Fibroblast of lung (primary cell): ENCODE measurements around the gene COL4A2. TPM values are rescaled to one million over a fixed set of nuclear protein-coding genes. Genes with fewer than 3 reads are reported as not detected.

ENCODE experiments used
- DNase-seq, 2 donors: peaks; one replicate each; pipeline versions ENCODE4 v3.0.0 to v3.0.0-alpha.2; 2010; ENCODE audit warnings: low read depth in 2 of 2
- H2AFZ ChIP-seq: 2 replicates; pipeline ENCODE4 v1.5.1; 2012; ENCODE audit warnings: low read length, control low read depth, inconsistent platforms
- H3K27ac ChIP-seq: 2 replicates; pipeline ENCODE4 v1.5.1; 2011; ENCODE audit warnings: low read length, control low read depth; ENCODE audit not compliant: insufficient read depth
- H3K27me3 ChIP-seq: 2 replicates; pipeline ENCODE4 v1.5.1; 2011; ENCODE audit warnings: mild to moderate bottlenecking, low read length; ENCODE audit not compliant: control insufficient read depth, insufficient read depth
- H3K36me3 ChIP-seq: 2 replicates; pipeline ENCODE4 v1.5.1; 2011; ENCODE audit warnings: low read length; ENCODE audit not compliant: control insufficient read depth, insufficient read depth
- H3K4me1 ChIP-seq: 2 replicates; pipeline ENCODE4 v1.5.1; 2011; ENCODE audit warnings: low read length; ENCODE audit not compliant: control insufficient read depth, insufficient read depth; ENCODE audit errors: extremely low read depth
- H3K4me2 ChIP-seq: 2 replicates; pipeline ENCODE4 v1.5.1; 2011; ENCODE audit warnings: low read length, control low read depth; ENCODE audit not compliant: insufficient read depth; ENCODE audit errors: extremely low read depth
- H3K4me3 ChIP-seq, 4 experiments: fragments of 200-600 bp in 1 of 4; sonication (generic) in 1 of 4; replicated peaks in 1 of 4; 2 replicates each; pipeline ENCODE4 v1.5.1; 2011 to 2016; ENCODE audit warnings: low read length in 4 of 4, low read depth in 3 of 4, mild to moderate bottlenecking in 3 of 4, control low read depth in 2 of 4, inconsistent platforms in 1 of 4, mixed read lengths in 1 of 4; ENCODE audit not compliant: insufficient read depth in 1 of 4; ENCODE audit errors: control extremely low read depth in 1 of 4
- H3K79me2 ChIP-seq: 2 replicates; pipeline ENCODE4 v1.5.1; 2012; ENCODE audit warnings: mild to moderate bottlenecking, low read length, inconsistent platforms; ENCODE audit not compliant: control insufficient read depth, insufficient read depth
- H3K9ac ChIP-seq: 2 replicates; pipeline ENCODE4 v1.5.1; 2011; ENCODE audit warnings: mild to moderate bottlenecking, low read length, control low read depth; ENCODE audit not compliant: insufficient read depth
- H3K9me3 ChIP-seq: 2 replicates; pipeline ENCODE4 v1.5.1; 2012; ENCODE audit warnings: low read depth, low read length; ENCODE audit not compliant: control insufficient read depth, insufficient read depth
- H4K20me1 ChIP-seq: 2 replicates; pipeline ENCODE4 v1.5.1; 2011; ENCODE audit warnings: low read length; ENCODE audit not compliant: control insufficient read depth, insufficient read depth; ENCODE audit errors: extremely low read depth
- EZH2 ChIP-seq: IDR thresholded peaks from 2 replicates; pipeline ENCODE4 v1.5.1; 2012; ENCODE audit warnings: low read length, control low read depth, mild to moderate bottlenecking; ENCODE audit errors: missing control alignments
- polyA plus RNA-seq, 2 donors: library from polyadenylated mRNA; depleted of rRNA in 1 of 2; stranded (reverse) in 1 of 2; unstranded in 1 of 2; fragments of >200 nt; gene quantifications; 2 replicates each; pipeline ENCODE4 v1.2.1, GENCODE V29; 2011 to 2012; ENCODE audit warnings: missing spikeins in 1 of 2
- total RNA-seq: library from RNA; depleted of rRNA; stranded (reverse); fragments of >200 nt; gene quantifications from 2 replicates; pipeline ENCODE4 v1.2.1, GENCODE V29; 2014
- TF ChIP-seq, protein P1 (sequence below), 2 donors: IDR thresholded peaks in 1 of 2; conservative IDR thresholded peaks in 1 of 2; 1 replicate in 1 of 2; 2 replicates in 1 of 2; pipeline ENCODE4 v1.5.1; 2011 to 2012; ENCODE audit warnings: low read length in 2 of 2, control low read depth in 1 of 2, inconsistent platforms in 1 of 2, low read depth in 1 of 2, mild to moderate bottlenecking in 1 of 2

COL4A2 gene
- total and polyA plus RNA-seq, 2 donors (not counting 1 experiment from before 2014, with no cell fraction given), result 93.1 to 463 TPM

DNA sequence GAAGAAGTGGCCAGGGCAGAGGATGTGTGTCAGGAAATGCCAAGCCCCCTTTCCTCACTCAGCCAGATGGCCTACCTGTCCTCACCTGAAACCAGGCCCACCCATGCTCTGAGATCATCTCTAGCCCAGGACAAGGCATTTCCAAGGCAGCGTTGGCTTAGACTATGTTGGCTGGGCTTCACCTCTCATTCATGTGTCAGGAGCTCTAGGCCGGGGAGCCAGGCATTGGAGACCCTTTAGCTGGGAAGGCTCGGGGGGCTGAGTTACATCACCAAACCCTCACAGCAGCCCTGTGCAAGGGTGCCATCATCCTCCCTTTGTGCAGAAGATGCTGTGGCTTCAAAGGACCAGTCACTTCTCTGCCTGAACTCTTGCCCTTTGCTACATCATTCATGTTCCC is 40.0 kb downstream of the COL4A2 start:
- no peak overlapping the region for H3K4me3 ChIP-seq
- H3K27ac ChIP-seq, result no peak overlapping the region

GRCh38 chr13:110347535-110348308 is 40.6 kb downstream of the COL4A2 start:
- TF ChIP-seq EZH2, result no peak
- TF ChIP-seq, protein P1, sequence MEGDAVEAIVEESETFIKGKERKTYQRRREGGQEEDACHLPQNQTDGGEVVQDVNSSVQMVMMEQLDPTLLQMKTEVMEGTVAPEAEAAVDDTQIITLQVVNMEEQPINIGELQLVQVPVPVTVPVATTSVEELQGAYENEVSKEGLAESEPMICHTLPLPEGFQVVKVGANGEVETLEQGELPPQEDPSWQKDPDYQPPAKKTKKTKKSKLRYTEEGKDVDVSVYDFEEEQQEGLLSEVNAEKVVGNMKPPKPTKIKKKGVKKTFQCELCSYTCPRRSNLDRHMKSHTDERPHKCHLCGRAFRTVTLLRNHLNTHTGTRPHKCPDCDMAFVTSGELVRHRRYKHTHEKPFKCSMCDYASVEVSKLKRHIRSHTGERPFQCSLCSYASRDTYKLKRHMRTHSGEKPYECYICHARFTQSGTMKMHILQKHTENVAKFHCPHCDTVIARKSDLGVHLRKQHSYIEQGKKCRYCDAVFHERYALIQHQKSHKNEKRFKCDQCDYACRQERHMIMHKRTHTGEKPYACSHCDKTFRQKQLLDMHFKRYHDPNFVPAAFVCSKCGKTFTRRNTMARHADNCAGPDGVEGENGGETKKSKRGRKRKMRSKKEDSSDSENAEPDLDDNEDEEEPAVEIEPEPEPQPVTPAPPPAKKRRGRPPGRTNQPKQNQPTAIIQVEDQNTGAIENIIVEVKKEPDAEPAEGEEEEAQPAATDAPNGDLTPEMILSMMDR (conservative IDR thresholded peaks at IDR 0.05 in 1 of 2, IDR thresholded peaks at IDR 0.05 in 1 of 2; ENCODE audit: low read depth in 1 of 2, low read length in 2 of 2), result no peak
- DNase-seq, result peak; percentile 68 to 96

More for the DNA sequence above, 40.0 kb downstream of the COL4A2 start:
- TF ChIP-seq, protein P1 (conservative IDR thresholded peaks at IDR 0.05 in 1 of 2, IDR thresholded peaks at IDR 0.05 in 1 of 2; ENCODE audit: low read depth in 1 of 2, low read length in 2 of 2), result no peak
- TF ChIP-seq EZH2, result no peak
- H3K27me3 ChIP-seq, result no peaks in the 10 kb centered on the region
- H3K4me2 ChIP-seq, result no peak overlapping the region
- H3K79me2 ChIP-seq, result peaks cover 46% of the 10 kb centered on the region
- no peak for DNase-seq
- no peak overlapping the region for H3K9ac ChIP-seq
- H4K20me1 ChIP-seq, result no peaks in the 10 kb centered on the region
- no peaks in the 10 kb centered on the region for H3K9me3 ChIP-seq
- peaks cover 14% of the 10 kb centered on the region for H3K4me1 ChIP-seq
- no peak overlapping the region for H2AFZ ChIP-seq
- H3K36me3 ChIP-seq, result no peaks in the 10 kb centered on the region

DNA sequence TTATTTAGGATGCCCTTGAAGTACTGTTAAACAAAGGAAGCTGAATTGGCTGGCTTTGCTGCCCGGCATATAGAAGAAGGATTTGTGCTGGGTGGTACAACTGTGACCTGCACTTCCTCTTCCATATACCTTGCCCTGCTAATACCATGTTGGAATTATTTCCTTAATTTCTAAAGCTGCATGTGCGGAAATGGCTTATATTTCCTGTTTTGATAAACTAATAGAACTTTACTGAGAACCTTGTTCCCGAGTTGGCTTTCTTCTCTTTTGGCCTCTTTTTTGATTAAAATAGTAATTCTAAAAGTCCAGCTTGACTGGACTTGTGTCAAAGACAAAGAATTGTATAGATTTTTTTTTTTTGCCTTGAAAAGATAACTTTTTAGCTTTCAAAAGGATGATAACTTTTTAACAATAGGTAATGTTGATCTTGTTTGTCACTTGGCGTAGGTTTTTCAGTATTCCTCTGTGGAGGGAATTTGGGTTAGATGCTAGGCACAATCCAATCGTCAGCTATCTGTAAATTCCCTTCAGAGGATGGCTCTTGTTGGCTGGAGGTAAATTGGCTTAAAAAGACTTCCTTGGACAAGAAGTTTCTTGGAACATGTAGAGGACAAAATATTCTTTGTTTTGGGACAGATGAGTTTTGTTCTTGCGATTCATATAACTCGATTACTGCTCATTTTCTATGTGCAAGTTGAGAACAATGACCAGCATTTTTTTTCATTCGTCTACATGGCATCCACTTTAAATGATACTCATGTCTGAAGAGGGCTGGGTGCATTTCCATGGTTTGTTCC is 41.4 kb downstream of the COL4A2 start:
- Histone ChIP-seq H3K36me3 (no peaks in the 10 kb centered on the region), H3K9ac (no peak overlapping the region), H3K9me3 (no peaks in the 10 kb centered on the region), H3K79me2 (peaks cover 37% of the 10 kb centered on the region), H3K27ac (no peak overlapping the region), H2AFZ (no peak overlapping the region), H3K4me2 (no peak overlapping the region), H3K27me3 (no peaks in the 10 kb centered on the region), H3K4me3 (no peak overlapping the region), H3K4me1 (peaks cover 14% of the 10 kb centered on the region), H4K20me1 (no peaks in the 10 kb centered on the region)
- DNase-seq, result no peak
- TF ChIP-seq, protein P1 (conservative IDR thresholded peaks at IDR 0.05 in 1 of 2, IDR thresholded peaks at IDR 0.05 in 1 of 2; ENCODE audit: low read depth in 1 of 2, low read length in 2 of 2), result no peak
- no peak for TF ChIP-seq EZH2

More at GRCh38 chr13:110347535-110348308, 40.6 kb downstream of the COL4A2 start:
- Histone ChIP-seq H3K4me2 (no peak overlapping the region), H2AFZ (no peak overlapping the region), H3K4me1 (peaks cover 14% of the 10 kb centered on the region), H3K9me3 (no peaks in the 10 kb centered on the region), H3K27ac (peak overlapping the region; percentile 36), H4K20me1 (no peaks in the 10 kb centered on the region), H3K4me3 (no peak overlapping the region), H3K79me2 (peaks cover 43% of the 10 kb centered on the region), H3K36me3 (no peaks in the 10 kb centered on the region), H3K27me3 (no peaks in the 10 kb centered on the region), H3K9ac (no peak overlapping the region)
